Rectal smooth muscle tissue (tissue), 1 donor: Measurements from ENCODE around the gene RBAK.
"Not testable (repeated sequence)": the region's sequence is repeated elsewhere in the genome, so short reads cannot be mapped to it uniquely, and the experiment has no call there.

ENCODE experiments used
- H3K27ac ChIP-seq: one replicate; pipeline ENCODE4 v1.7.0; 2013; ENCODE audit warnings: low read depth, low read length, inconsistent platforms
- H3K27me3 ChIP-seq: one replicate; pipeline ENCODE4 v1.7.0; 2013; ENCODE audit warnings: low read length; ENCODE audit not compliant: control insufficient read depth, insufficient read depth
- H3K36me3 ChIP-seq: one replicate; pipeline ENCODE4 v1.7.0; 2013; ENCODE audit warnings: low read length; ENCODE audit not compliant: control insufficient read depth, insufficient read depth
- H3K4me1 ChIP-seq: one replicate; pipeline ENCODE4 v1.7.0; 2013; ENCODE audit warnings: low read length; ENCODE audit not compliant: control insufficient read depth, insufficient read depth
- H3K4me3 ChIP-seq: one replicate; pipeline ENCODE4 v1.7.0; 2013; ENCODE audit warnings: low read length
- H3K9ac ChIP-seq: one replicate; pipeline ENCODE4 v1.7.0; 2013; ENCODE audit warnings: low read length

RBAK gene

GRCh38 chr7:5045558-5046396 is at the start of gene RBAK:
Gene RBAK (plus strand): TSS chr7:5045860. CDS start chr7:5048077, 2,217 bp downstream.
- Histone ChIP-seq H3K27me3 (no peaks in the 10 kb centered on the region), H3K36me3 (peaks cover 5% of the 10 kb centered on the region), H3K4me1 (no peaks in the 10 kb centered on the region), H3K4me3 (peak within 1 kb of the TSS; percentile 78), H3K9ac (peak within 1 kb of the TSS; percentile 13), H3K27ac (peak within 1 kb of the TSS; percentile 77)

- H3K9ac ChIP-seq: no peak overlapping the region
- H3K4me3 ChIP-seq: no peak overlapping the region
- H3K27me3 ChIP-seq: no peaks in the 10 kb centered on the region
- no peaks in the 10 kb centered on the region for H3K4me1 ChIP-seq
- no peak overlapping the region for H3K27ac ChIP-seq
- peaks cover 17% of the 10 kb centered on the region for H3K36me3 ChIP-seq
Observed at GRCh38 chr7:4996696-4997222, 48.9 kb upstream of the RBAK start.

GRCh38 chr7:4998244-4998643 is 47.4 kb upstream of the RBAK start:
- no peaks in the 10 kb centered on the region for H3K4me1 ChIP-seq
- peaks cover 17% of the 10 kb centered on the region for H3K36me3 ChIP-seq
- no peak overlapping the region for H3K27ac ChIP-seq
- H3K27me3 ChIP-seq: no peaks in the 10 kb centered on the region
- H3K9ac ChIP-seq: no peak overlapping the region
- H3K4me3 ChIP-seq: no peak overlapping the region

- Histone ChIP-seq H3K4me1 (no peaks in the 10 kb centered on the region), H3K27me3 (no peaks in the 10 kb centered on the region), H3K4me3 (no peak overlapping the region), H3K27ac (no peak overlapping the region), H3K9ac (no peak overlapping the region), H3K36me3 (peaks cover 11% of the 10 kb centered on the region)
Observed at GRCh38 chr7:4998910-4999309, 46.8 kb upstream of the RBAK start.

- Histone ChIP-seq H3K27me3 (no peaks in the 10 kb centered on the region), H3K27ac (no peak overlapping the region), H3K4me3 (no peak overlapping the region), H3K9ac (no peak overlapping the region), H3K4me1 (no peaks in the 10 kb centered on the region), H3K36me3 (peaks cover 7% of the 10 kb centered on the region)
Observed at GRCh38 chr7:4999369-4999950, 46.2 kb upstream of the RBAK start.

GRCh38 chr7:5001003-5001402 is 44.7 kb upstream of the RBAK start:
- H3K4me1 ChIP-seq: no peaks in the 10 kb centered on the region
- no peak overlapping the region for H3K27ac ChIP-seq
- H3K9ac ChIP-seq: no peak overlapping the region
- no peaks in the 10 kb centered on the region for H3K27me3 ChIP-seq
- H3K4me3 ChIP-seq: no peak overlapping the region
- H3K36me3 ChIP-seq: peaks cover 7% of the 10 kb centered on the region

- no peaks in the 10 kb centered on the region for H3K27me3 ChIP-seq
- no peaks in the 10 kb centered on the region for H3K4me1 ChIP-seq
- peaks cover 3% of the 10 kb centered on the region for H3K36me3 ChIP-seq
Observed at GRCh38 chr7:5001911-5002310, 43.7 kb upstream of the RBAK start.

GRCh38 chr7:5005066-5005465 is 40.6 kb upstream of the RBAK start:
- no peaks in the 10 kb centered on the region for H3K4me1 ChIP-seq
- no peak overlapping the region for H3K4me3 ChIP-seq
- peaks cover 5% of the 10 kb centered on the region for H3K36me3 ChIP-seq
- H3K9ac ChIP-seq: no peak overlapping the region
- no peak overlapping the region for H3K27ac ChIP-seq
- no peaks in the 10 kb centered on the region for H3K27me3 ChIP-seq

More at GRCh38 chr7:5001911-5002310, 43.7 kb upstream of the RBAK start:
- H3K27ac ChIP-seq: no peak overlapping the region
- no peak overlapping the region for H3K4me3 ChIP-seq
- H3K9ac ChIP-seq: no peak overlapping the region

GRCh38 chr7:5012985-5013384 is 32.7 kb upstream of the RBAK start:
- Histone ChIP-seq H3K4me1 (no peaks in the 10 kb centered on the region), H3K9ac (no peak overlapping the region), H3K36me3 (peaks cover 5% of the 10 kb centered on the region), H3K27me3 (no peaks in the 10 kb centered on the region), H3K4me3 (no peak overlapping the region), H3K27ac (no peak overlapping the region)

GRCh38 chr7:5015936-5016335 is 29.7 kb upstream of the RBAK start:
- H3K4me3 ChIP-seq, H3K36me3 ChIP-seq, H3K27me3 ChIP-seq, H3K9ac ChIP-seq, H3K4me1 ChIP-seq, H3K27ac ChIP-seq: not testable (repeated sequence)

GRCh38 chr7:5017626-5018025 is 28.0 kb upstream of the RBAK start:
- not testable (repeated sequence) for H3K4me3 ChIP-seq, H3K9ac ChIP-seq, H3K27me3 ChIP-seq, H3K27ac ChIP-seq, H3K4me1 ChIP-seq, H3K36me3 ChIP-seq

GRCh38 chr7:5020098-5020497 is 25.6 kb upstream of the RBAK start:
- no peaks in the 10 kb centered on the region for H3K36me3 ChIP-seq
- no peak overlapping the region for H3K9ac ChIP-seq
- H3K27me3 ChIP-seq: no peaks in the 10 kb centered on the region
- H3K27ac ChIP-seq: no peak overlapping the region
- no peak overlapping the region for H3K4me3 ChIP-seq
- no peaks in the 10 kb centered on the region for H3K4me1 ChIP-seq
